Stomach (tissue), 4 donors: ENCODE measurements around the gene FANCE.

Experiments
- CTCF ChIP-seq, 7 experiments: fragments of 450-650 bp in 4 of 7; fragments of 200-600 bp in 3 of 7; sonication (generic) in 3 of 7; IDR thresholded peaks; one replicate each; pipeline ENCODE4 v1.5.1; 2016 to 2019; ENCODE audit warnings: antibody characterized with exemption in 7 of 7, control low read depth in 2 of 7, mild to moderate bottlenecking in 1 of 7
- EP300 ChIP-seq: sonication (generic); formaldehyde crosslinking; IDR thresholded peaks from one replicate; pipeline ENCODE4 v1.6.1; 2017; ENCODE audit warnings: antibody characterized with exemption
- POLR2A ChIP-seq, 4 donors: fragments of 450-650 bp; IDR thresholded peaks; one replicate each; pipeline ENCODE4 v1.6.1; 2016; ENCODE audit warnings: antibody characterized with exemption in 4 of 4, control low read depth in 2 of 4, mild to moderate bottlenecking in 1 of 4, moderate library complexity in 1 of 4
- POLR2AphosphoS5 ChIP-seq, 3 donors: sonication (generic); formaldehyde crosslinking; IDR thresholded peaks; one replicate each; pipeline ENCODE4 v1.6.1; 2016; ENCODE audit warnings: antibody characterized with exemption in 3 of 3

- TF ChIP-seq CTCF (IDR thresholded peaks at IDR 0.05) (no peak), POLR2A (IDR thresholded peaks at IDR 0.05) (no peak), POLR2AphosphoS5 (IDR thresholded peaks at IDR 0.05) (no peak), EP300 (no peak)
Measured at GRCh38 chr6:35442693-35443092, 9.4 kb upstream of the FANCE start.
